Embryonic facial prominence (tissue), 1 donor: ENCODE results near the gene C21orf58.
A peak's percentile ranks its signal among the peaks of the same experiment; 100 is the strongest.
"Not testable (repeated sequence)": the region's sequence is repeated elsewhere in the genome, so short reads cannot be mapped to it uniquely, and the experiment has no call there.

Source experiments
- DNase-seq: peaks from one replicate; pipeline ENCODE4 v3.0.0-alpha.2; 2016; ENCODE audit errors: extremely low spot score

C21orf58 gene

DNA sequence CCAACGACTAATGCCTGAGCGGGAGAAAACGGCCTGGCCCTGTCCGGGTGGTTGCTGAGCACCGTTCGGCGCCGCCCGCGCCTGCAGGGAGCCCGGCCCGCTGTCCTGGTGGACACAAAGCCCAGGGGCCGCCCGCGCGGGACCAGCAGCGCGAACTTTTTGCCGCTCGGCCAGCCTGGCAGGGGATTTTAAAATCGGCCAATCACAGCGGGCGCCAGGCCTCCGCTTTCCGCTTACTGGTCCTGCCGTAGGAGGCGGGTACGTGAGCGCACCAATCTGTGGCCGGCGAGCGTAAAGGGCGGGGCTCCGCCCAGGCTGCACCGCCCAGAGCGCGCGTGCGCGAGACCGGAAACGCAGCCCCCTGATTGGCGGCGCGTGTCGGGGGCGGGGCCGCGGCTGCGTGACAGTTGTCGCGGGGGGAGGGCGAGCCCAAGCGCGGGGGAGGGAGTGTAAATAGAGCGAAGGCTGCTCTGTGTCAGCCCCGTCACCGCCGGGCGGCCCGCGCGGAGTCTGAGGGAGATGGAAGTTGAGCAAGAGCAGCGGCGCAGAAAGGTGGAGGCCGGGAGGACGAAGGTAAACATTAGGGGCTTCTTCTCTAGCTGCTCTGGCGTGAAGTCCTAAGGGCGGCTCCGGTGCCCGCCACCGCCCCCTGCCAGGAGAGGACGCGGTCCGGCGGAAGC, at the start of gene C21orf58, which contains the start of gene PCNT:
Gene C21orf58 (minus strand): TSS at position 161 of the 680 bp plus-strand sequence. CDS start 1,132 bp downstream, outside the sequence.
Gene PCNT (plus strand): TSS at position 447 of the 680 bp plus-strand sequence. CDS start 73 bp downstream, at position 520.
- peak; percentile 93 for DNase-seq

- DNase-seq, result not testable (repeated sequence)
Measured at GRCh38 chr21:46372947-46373346, 49.3 kb upstream of the C21orf58 start.

GRCh38 chr21:46372014-46372485, 48.4 kb upstream of the C21orf58 start:
- DNase-seq, result no peak

GRCh38 chr21:46371204-46372013, 47.7 kb upstream of the C21orf58 start:
- no peak for DNase-seq

DNA sequence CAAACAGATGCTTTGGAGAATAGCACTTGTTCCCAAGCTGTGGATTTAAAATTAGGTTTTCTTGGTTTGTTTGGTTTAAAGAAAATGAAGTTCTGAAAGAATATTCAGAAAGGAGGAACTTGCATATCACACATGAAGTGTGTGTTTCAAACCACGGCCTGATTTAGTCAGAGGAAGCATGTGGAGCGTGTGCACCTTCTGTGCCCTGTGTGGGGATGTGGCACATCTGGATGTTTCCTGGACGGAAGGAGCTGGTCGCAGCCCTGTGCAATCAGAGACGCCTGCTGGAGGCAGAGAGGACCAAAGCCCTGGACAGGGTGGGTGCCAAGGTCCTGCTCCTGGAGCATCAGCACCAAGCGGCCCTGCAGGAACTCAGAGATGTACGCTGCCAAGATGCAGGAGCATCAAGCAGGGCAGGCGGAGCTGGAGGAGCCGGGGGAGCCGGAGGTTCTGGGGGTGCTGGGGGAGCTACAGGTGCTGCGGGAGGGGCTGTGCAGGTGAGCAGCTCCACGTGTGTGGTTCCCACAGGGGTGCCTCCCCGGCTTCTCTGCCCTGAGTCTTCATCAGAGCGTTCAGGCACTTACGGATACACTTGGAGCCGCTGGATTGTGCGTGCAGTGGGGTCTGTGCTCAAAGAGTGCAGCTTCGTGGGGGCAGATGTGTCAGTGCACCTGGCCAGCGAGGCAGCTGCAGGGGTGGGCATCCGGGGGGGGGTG, 46.0 kb upstream of the C21orf58 start:
- DNase-seq, result no peak

DNA sequence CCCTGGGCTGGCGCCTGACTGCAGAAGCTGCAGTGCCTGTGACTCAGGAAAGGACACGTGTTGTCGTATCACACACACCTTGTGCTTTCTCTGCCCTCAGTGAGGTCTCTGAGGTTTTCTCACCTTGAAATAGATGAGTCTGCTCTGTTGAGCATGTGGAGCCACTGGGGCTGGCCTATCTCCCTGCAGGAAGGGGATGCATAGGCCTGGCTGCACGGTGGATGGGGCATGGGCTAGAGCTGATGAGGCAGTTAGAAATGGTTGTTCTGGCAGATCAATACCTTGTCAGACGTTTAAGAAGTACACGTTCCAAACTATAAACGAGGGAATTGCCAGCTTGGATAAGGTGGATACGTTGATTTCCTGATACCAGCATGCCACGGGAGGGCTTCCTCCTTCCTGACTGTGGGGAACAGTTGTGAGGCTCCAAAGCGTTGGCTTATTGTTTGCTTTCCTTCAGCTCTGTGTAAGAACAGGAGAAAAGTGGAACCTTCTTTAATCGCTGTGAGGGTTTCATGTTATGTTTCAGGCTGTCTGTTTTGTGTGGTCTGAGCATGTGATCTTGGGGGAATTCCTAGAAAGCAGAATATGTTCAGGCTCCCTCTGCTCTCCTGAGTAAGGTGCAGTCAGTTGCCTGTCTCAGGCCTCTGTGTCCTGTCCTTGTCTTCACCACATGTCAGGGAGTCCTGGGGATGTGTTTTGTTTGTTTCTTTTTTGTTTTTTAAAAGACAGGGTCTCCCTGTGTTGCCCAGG, 45.0 kb upstream of the C21orf58 start:
- DNase-seq, result no peak

GRCh38 chr21:46366966-46367365, 43.3 kb upstream of the C21orf58 start:
- no peak for DNase-seq

DNA sequence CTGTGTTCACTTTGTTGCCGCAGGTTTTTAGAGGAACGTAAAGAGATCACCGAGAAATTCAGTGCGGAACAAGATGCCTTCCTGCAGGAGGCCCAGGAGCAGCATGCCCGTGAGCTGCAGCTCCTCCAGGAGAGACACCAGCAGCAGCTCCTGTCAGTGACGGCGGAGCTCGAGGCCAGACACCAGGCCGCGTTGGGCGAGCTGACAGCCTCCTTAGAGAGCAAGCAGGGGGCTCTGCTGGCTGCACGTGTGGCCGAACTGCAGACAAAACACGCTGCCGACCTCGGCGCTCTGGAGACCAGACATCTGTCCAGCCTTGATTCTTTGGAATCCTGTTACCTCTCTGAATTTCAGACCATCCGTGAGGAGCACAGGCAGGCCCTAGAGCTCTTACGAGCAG, 42.9 kb upstream of the C21orf58 start:
- no peak for DNase-seq

DNA sequence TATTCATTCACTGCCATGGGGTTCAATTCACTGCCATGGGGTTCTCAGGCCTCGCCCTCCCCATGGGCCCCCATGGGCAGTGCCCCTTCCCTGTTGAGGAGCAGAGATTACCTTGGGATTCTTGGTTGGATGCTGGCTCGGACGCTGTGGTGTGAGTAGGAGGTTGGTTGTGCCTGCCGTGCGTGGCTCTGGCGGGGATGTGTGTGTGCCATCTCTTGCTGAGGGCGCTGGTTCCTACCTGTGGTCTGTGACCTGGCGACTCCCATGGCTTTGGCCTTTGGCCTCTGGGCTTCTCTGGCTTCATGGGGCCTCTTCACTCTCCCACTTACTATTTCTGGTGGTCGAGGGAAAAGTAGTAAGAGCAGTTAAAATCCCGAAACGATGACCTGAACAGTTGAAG, 42.4 kb upstream of the C21orf58 start:
- DNase-seq, result no peak

GRCh38 chr21:46363698-46364097, 40.0 kb upstream of the C21orf58 start:
- no peak for DNase-seq

GRCh38 chr21:46362946-46363345, 39.3 kb upstream of the C21orf58 start:
- DNase-seq, result no peak

- DNase-seq, result no peak
Measured at GRCh38 chr21:46361935-46362334, 38.3 kb upstream of the C21orf58 start.

DNA sequence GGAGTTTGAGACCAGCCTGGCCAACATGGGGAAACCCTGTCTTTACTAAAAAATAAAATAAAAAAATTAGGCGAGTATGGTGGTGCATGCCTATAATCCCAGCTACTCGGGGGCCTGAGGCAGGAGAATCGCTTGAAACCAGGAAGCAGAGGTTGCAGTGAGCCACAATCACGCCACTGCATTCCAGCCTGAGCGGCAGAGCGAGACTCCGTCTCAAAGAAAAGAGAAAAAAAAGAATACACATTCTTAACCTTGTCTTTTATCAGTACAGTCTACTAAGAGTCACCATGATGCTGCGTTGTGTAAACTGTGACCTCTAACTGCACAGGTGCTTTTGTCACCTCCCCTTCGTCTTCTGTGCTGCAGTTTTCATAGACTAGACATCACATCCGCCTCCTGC, 37.5 kb upstream of the C21orf58 start:
- DNase-seq, result no peak

GRCh38 chr21:46357684-46358425, 34.2 kb upstream of the C21orf58 start:
- no peak for DNase-seq

- DNase-seq, result no peak
Measured at GRCh38 chr21:46357335-46357604, 33.6 kb upstream of the C21orf58 start.

DNA sequence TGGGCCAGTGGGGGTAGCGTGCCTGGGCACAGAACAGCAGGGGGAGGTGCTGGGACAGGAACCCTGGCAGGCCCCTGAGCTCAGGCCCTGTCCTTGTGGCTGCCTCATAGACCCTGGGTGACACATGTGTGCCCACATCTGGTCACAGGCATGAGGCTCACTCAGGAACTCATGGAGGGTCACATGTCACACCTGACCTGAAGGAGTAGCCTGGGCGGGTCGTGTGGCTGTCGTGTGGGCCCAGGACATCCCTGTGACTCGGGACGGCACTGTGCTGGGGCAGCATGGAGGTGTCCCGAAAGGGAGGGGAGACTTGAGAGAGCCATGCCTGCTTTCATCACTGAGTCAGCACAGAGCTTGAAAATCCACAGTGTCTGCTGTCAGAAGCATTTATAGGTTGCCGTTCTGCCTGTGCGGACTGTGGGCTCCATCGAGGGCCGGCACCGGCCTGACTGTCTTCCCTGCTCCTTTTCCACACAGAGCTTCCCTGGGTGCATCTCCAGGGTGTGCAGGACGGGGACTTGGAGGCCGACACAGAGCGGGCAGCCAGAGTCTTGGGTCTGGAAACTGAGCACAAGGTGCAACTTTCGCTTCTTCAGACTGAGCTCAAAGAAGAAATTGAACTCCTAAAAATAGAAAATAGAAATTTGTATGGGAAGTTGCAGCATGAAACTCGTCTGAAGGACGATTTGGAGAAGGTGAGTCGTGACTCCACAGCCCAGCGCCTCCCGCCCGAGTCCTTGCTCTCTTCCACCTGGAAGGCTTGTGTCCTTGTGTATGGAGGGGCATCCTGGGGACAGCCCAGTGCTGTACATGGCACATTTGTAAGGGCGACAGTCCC, 33.0 kb upstream of the C21orf58 start:
- no peak for DNase-seq

- DNase-seq, result no peak
Measured at GRCh38 chr21:46356005-46356338, 32.3 kb upstream of the C21orf58 start.

DNA sequence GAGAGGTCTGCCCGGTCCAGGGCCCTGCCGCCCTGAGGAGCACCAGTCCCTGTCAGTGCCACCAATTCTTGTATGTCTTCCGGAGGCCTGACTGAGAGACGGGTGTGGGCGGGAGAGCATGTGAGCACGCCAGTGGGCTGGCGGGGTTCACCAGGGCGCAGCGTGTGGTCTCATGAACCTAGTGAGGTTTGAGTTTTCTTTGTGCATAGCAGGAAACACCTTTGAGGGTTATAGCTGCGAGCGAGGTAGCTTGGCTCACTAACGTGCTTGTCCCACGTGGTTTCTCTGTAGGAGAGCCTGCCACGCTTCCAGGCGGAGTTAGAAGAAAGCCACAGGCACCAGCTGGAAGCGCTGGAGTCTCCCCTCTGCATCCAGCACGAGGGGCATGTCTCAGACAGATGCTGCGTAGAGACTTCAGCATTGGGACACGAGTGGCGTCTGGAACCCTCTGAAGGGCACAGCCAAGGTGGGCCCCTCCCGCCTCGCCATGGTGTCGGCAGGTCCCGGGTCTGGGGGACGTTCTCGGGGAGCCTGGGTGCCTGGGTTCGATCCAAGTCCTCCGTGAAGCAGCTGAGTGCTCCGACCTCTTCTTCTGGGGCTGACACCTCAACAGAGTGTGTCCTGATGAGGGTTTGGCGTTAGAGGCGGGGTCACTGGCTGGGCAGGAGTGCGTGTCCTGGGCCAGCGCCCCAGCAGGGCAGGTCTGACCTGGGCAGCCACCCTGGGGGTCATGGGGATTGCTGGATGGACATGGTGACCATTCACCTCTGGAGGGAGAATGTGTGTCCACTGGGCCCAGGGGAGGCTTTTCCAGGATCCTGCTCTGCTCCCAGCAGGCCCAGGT, 31.7 kb upstream of the C21orf58 start:
- no peak for DNase-seq

DNA sequence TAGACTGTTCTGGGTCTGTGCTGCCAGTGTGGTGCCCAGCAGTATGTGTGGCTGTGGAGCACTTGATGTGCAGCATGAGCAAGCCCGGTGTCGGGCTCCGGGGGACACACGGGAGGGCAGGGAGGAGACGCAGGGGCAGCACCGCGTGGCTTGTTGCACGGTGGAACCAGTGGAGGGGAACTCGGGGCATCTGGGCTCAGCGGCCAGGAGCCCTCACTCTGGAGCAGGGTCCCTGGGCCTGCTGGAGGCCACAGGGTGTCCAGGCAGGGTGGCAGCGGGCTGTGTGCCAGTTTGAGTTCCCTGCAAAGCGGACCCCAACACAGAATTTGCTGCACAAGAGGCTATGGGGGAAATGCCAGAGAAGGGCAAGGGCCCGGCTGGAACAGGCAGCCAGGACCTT, 30.8 kb upstream of the C21orf58 start:
- DNase-seq, result no peak
